GM23338 (cell line): ENCODE measurements around the gene ZNF532. TPM values are rescaled to one million over a fixed set of nuclear protein-coding genes. Genes with fewer than 3 reads are reported as not detected.
A peak's percentile ranks its signal among the peaks of the same experiment; 100 is the strongest.

Experiments used
- ATAC-seq: fragments of 200-7000 bp; cut with Tn5 transposase; 3 replicates; pipeline ENCODE4 v1.9.1; 2020
- DNase-seq: peaks from one replicate; pipeline ENCODE4 v3.0.0-alpha.2; 2015; ENCODE audit warnings: low spot score
- H2AFZ ChIP-seq: fragments of 200-600 bp; sonication (generic); 2 replicates; pipeline ENCODE4 v1.8.0; 2016; ENCODE audit warnings: antibody characterized with exemption, mild to moderate bottlenecking, moderate library complexity
- H3F3A ChIP-seq: fragments of 200-600 bp; sonication (generic); replicated peaks from 2 replicates; pipeline ENCODE4 v1.8.0; 2017; ENCODE audit warnings: antibody characterized with exemption, mixed run types, low read depth
- H3K27ac ChIP-seq: fragments of 200-600 bp; sonication (generic); 2 replicates; pipeline ENCODE4 v1.6.1; 2016; ENCODE audit warnings: low read depth
- H3K27me3 ChIP-seq: fragments of 200-600 bp; sonication (generic); 2 replicates; pipeline ENCODE4 v1.8.0; 2016; ENCODE audit warnings: mild to moderate bottlenecking, mixed run types, moderate library complexity; ENCODE audit not compliant: insufficient read depth
- H3K36me3 ChIP-seq: fragments of 200-600 bp; sonication (generic); 2 replicates; pipeline ENCODE4 v1.8.0; 2016; ENCODE audit warnings: mild to moderate bottlenecking; ENCODE audit not compliant: insufficient read depth
- H3K4me1 ChIP-seq: fragments of 200-600 bp; sonication (generic); 2 replicates; pipeline ENCODE4 v1.8.0; 2016; ENCODE audit warnings: mild to moderate bottlenecking, moderate library complexity; ENCODE audit not compliant: insufficient read depth
- H3K4me2 ChIP-seq: fragments of 200-600 bp; sonication (generic); 2 replicates; pipeline ENCODE4 v1.7.1; 2017; ENCODE audit warnings: mixed run types
- H3K4me3 ChIP-seq: fragments of 200-600 bp; sonication (generic); 2 replicates; pipeline ENCODE4 v1.6.1; 2016; ENCODE audit warnings: mixed run types
- H3K79me2 ChIP-seq: fragments of 200-600 bp; sonication (generic); replicated peaks from 2 replicates; pipeline ENCODE4 v1.8.0; 2017; ENCODE audit warnings: mild to moderate bottlenecking; ENCODE audit not compliant: insufficient read depth
- H3K9me2 ChIP-seq: fragments of 200-600 bp; sonication (generic); 2 replicates; pipeline ENCODE4 v1.8.0; 2017; ENCODE audit not compliant: insufficient read depth
- H4K20me1 ChIP-seq: fragments of 200-600 bp; sonication (generic); replicated peaks from 2 replicates; pipeline ENCODE4 v1.8.0; 2017; ENCODE audit warnings: mild to moderate bottlenecking; ENCODE audit not compliant: insufficient read depth
- H3K27ac Mint-ChIP-seq: 2 replicates; pipeline ENCODE4 v1.8.0; 2020; ENCODE audit warnings: inconsistent platforms, mild to moderate bottlenecking, moderate library complexity, mixed read lengths
- H3K27me3 Mint-ChIP-seq: 3 replicates; pipeline ENCODE4 v1.8.0; 2022; ENCODE audit warnings: low read depth, mild to moderate bottlenecking, moderate library complexity, mixed read lengths, inconsistent platforms; ENCODE audit not compliant: insufficient read depth, poor library complexity
- H3K36me3 Mint-ChIP-seq: 3 replicates; pipeline ENCODE4 v1.8.0; 2021; ENCODE audit warnings: low read depth, mild to moderate bottlenecking, inconsistent platforms, moderate library complexity, mixed read lengths
- H3K4me1 Mint-ChIP-seq: 3 replicates; pipeline ENCODE4 v1.8.0; 2020; ENCODE audit warnings: mild to moderate bottlenecking, inconsistent platforms, mixed read lengths
- H3K4me3 Mint-ChIP-seq: 3 replicates; pipeline ENCODE4 v1.8.0; 2021; ENCODE audit warnings: moderate library complexity, mild to moderate bottlenecking, inconsistent platforms, mixed read lengths
- H3K9me3 Mint-ChIP-seq: 3 replicates; pipeline ENCODE4 v1.8.0; 2020; ENCODE audit warnings: moderate library complexity, mild to moderate bottlenecking, inconsistent platforms, mixed read lengths
- CREB1 ChIP-seq: fragments of 250-450 bp; sonication (Bioruptor Pico); IDR thresholded peaks from 2 replicates; pipeline ENCODE4 v1.5.0; 2020; ENCODE audit warnings: low read depth, mild to moderate bottlenecking, moderate library complexity
- CTCF ChIP-seq, 2 experiments: fragments of 200-600 bp in 1 of 2; sonication (generic) in 1 of 2; conservative IDR thresholded peaks; 2 replicates each; pipeline versions ENCODE4 v1.5.1 to v1.6.1; 2016 to 2017; ENCODE audit warnings: antibody characterized with exemption in 2 of 2, low read depth in 2 of 2, mild to moderate bottlenecking in 2 of 2, moderate library complexity in 1 of 2
- ETS1 ChIP-seq: IDR thresholded peaks from 2 replicates; pipeline ENCODE4 v1.6.1; 2016; ENCODE audit warnings: antibody characterized with exemption
- EZH2 ChIP-seq: fragments of 200-600 bp; sonication (generic); IDR thresholded peaks from one replicate; pipeline ENCODE4 v1.8.0; 2017; ENCODE audit warnings: antibody characterized with exemption, mild to moderate bottlenecking, low read depth; ENCODE audit not compliant: unreplicated experiment
- EZH2phosphoT487 ChIP-seq: fragments of 200-600 bp; sonication (generic); IDR thresholded peaks from one replicate; pipeline ENCODE4 v1.8.1; 2018; ENCODE audit warnings: antibody characterized with exemption; ENCODE audit not compliant: unreplicated experiment
- JUNB ChIP-seq: IDR thresholded peaks from one replicate; pipeline ENCODE4 v1.6.1; 2016; ENCODE audit warnings: antibody characterized with exemption; ENCODE audit not compliant: unreplicated experiment
- NANOG ChIP-seq: IDR thresholded peaks from 2 replicates; pipeline ENCODE4 v1.6.1; 2016; ENCODE audit warnings: antibody characterized with exemption, borderline replicate concordance
- POLR2AphosphoS5 ChIP-seq: IDR thresholded peaks from 2 replicates; pipeline ENCODE4 v1.6.1; 2016; ENCODE audit warnings: antibody characterized with exemption, low read depth
- REST ChIP-seq: IDR thresholded peaks from one replicate; pipeline ENCODE4 v1.6.1; 2018; ENCODE audit warnings: antibody characterized with exemption; ENCODE audit not compliant: unreplicated experiment
- STAT1 ChIP-seq: IDR thresholded peaks from one replicate; pipeline ENCODE4 v1.6.1; 2016; ENCODE audit warnings: antibody characterized with exemption; ENCODE audit not compliant: unreplicated experiment
- ZNF114 ChIP-seq: fragments of 250-450 bp; sonication (Bioruptor Pico); IDR thresholded peaks from 2 replicates; pipeline ENCODE4 v1.5.0; 2020; ENCODE audit warnings: mild to moderate bottlenecking, moderate library complexity
- ZNF331 ChIP-seq: fragments of 250-450 bp; sonication (Bioruptor Pico); IDR thresholded peaks from 2 replicates; pipeline ENCODE4 v1.5.0; 2020; ENCODE audit warnings: low read depth, mild to moderate bottlenecking, moderate library complexity
- polyA plus RNA-seq: library from polyadenylated mRNA; unstranded; fragments of >200 nt; fragmentation: Nextera tagmentation; extraction: Ambion mirVana; gene quantifications from 2 replicates; pipeline ENCODE4 v1.2.1, GENCODE V29; 2016
- total RNA-seq: library from RNA; depleted of rRNA; stranded (reverse); fragments of >200 nt; shearing (Covaris generic); gene quantifications from 2 replicates; pipeline ENCODE4 v1.2.3, GENCODE V29; 2014

ZNF532 gene
- total and polyA plus RNA-seq, 2 experiments from 2014 or later = 51.5 to 225 TPM

GRCh38 chr18:58978916-58979315, 114.2 kb downstream of the ZNF532 start (continued):
- TF ChIP-seq REST (no peak), CREB1 (CRISPR knock-in tag) (no peak), ZNF114 (CRISPR knock-in tag) (no peak), POLR2AphosphoS5 (no peak), NANOG (no peak), EZH2phosphoT487 (no peak), ZNF331 (CRISPR knock-in tag) (no peak), ETS1 (no peak)

DNA sequence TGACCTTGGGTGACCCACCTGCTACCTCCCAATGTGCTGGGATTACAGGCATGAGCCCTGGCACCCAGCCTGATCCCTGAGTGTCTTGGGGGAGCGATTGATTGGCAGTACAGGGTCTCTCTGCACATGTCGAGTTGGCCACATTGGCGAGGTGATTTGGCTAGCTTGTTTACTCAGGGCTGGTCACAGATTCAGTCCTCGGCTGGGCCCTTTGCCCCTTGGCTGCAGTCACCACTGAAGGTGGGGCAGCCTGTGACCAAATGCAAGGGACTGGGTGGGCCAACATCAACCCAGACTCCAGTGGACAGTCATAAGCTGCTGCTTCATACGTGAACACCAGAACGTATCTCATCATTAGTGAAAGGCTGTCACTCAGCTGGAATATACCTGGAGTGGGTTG, 114.9 kb downstream of the ZNF532 start:
- Histone ChIP-seq H3K36me3 (peaks cover 58% of the 10 kb centered on the region), H3K79me2 (peaks cover 33% of the 10 kb centered on the region), H2AFZ (no peak overlapping the region), H3K4me2 (no peak overlapping the region), H3K27me3 (no peaks in the 10 kb centered on the region), H3K9me2 (no peaks in the 10 kb centered on the region), H3F3A (peaks cover 31% of the 10 kb centered on the region), H3K4me3 (no peak overlapping the region), H4K20me1 (peaks cover 12% of the 10 kb centered on the region; the same call in 1 of the 2 replicates), H3K27ac (no peak overlapping the region), H3K4me1 (0 out of 2 replicates have a peak, but pooled peaks cover 4% of the 10 kb centered on the region)
- Mint-ChIP-seq H3K4me3 (no peak overlapping the region), H3K9me3 (no peaks in the 10 kb centered on the region), H3K27me3 (peaks cover 31% of the 10 kb centered on the region), H3K36me3 (peaks cover 86% of the 10 kb centered on the region), H3K27ac (0 out of 2 replicates have a peak overlapping the region, but pooled peaks have one; percentile 11), H3K4me1 (peaks cover 11% of the 10 kb centered on the region)
- no peak for ATAC-seq
- TF ChIP-seq POLR2AphosphoS5 (no peak), ZNF331 (CRISPR knock-in tag) (no peak), JUNB (no peak), ZNF114 (CRISPR knock-in tag) (no peak), STAT1 (no peak), ETS1 (no peak), EZH2 (no peak), CTCF (conservative IDR thresholded peaks at IDR 0.05; ENCODE audit: low read depth in 2 of 2) (no peak)
- no peak for DNase-seq
